Neuron (in vitro differentiated cells): ENCODE measurements around the gene NOP9.
"Not testable (repeated sequence)": the region's sequence is repeated elsewhere in the genome, so short reads cannot be mapped to it uniquely, and the experiment has no call there.

Source experiments
- H2AFZ ChIP-seq: one replicate; pipeline ENCODE4 v1.6.1; 2013; ENCODE audit warnings: low read depth, mild to moderate bottlenecking, inconsistent platforms, low read length, moderate library complexity
- H3K27me3 ChIP-seq: one replicate; pipeline ENCODE4 v1.6.1; 2013; ENCODE audit warnings: low read length; ENCODE audit not compliant: insufficient read depth
- H3K36me3 ChIP-seq: one replicate; pipeline ENCODE4 v1.6.1; 2013; ENCODE audit warnings: low read length; ENCODE audit not compliant: insufficient read depth
- H3K4me1 ChIP-seq: one replicate; pipeline ENCODE4 v1.6.1; 2013; ENCODE audit warnings: low read length; ENCODE audit not compliant: insufficient read depth
- H3K4me3 ChIP-seq: 2 replicates; pipeline ENCODE4 v1.5.1; 2013; ENCODE audit warnings: mild to moderate bottlenecking, low read length, moderate library complexity
- H3K9me3 ChIP-seq: one replicate; pipeline ENCODE4 v1.6.1; 2013; ENCODE audit warnings: low read length

Gene NOP9

GRCh38 chr14:24324024-24324423, 24.4 kb downstream of the NOP9 start:
- H3K9me3 ChIP-seq, result no peaks in the 10 kb centered on the region
- H3K36me3 ChIP-seq, result no peaks in the 10 kb centered on the region
- H3K4me3 ChIP-seq, result no peak overlapping the region
- no peaks in the 10 kb centered on the region for H3K4me1 ChIP-seq
- H3K27me3 ChIP-seq, result peaks cover 13% of the 10 kb centered on the region
- no peak overlapping the region for H2AFZ ChIP-seq

GRCh38 chr14:24325041-24325530, 25.4 kb downstream of the NOP9 start:
- Histone ChIP-seq H3K36me3 (no peaks in the 10 kb centered on the region), H3K4me3 (no peak overlapping the region), H2AFZ (no peak overlapping the region), H3K27me3 (peaks cover 15% of the 10 kb centered on the region), H3K9me3 (no peaks in the 10 kb centered on the region), H3K4me1 (no peaks in the 10 kb centered on the region)

GRCh38 chr14:24325963-24326362, 26.3 kb downstream of the NOP9 start:
- Histone ChIP-seq H3K4me1 (no peaks in the 10 kb centered on the region), H3K4me3 (no peak overlapping the region), H3K27me3 (peaks cover 19% of the 10 kb centered on the region), H2AFZ (no peak overlapping the region), H3K36me3 (no peaks in the 10 kb centered on the region), H3K9me3 (no peaks in the 10 kb centered on the region)

GRCh38 chr14:24327303-24327702, 27.7 kb downstream of the NOP9 start:
- Histone ChIP-seq H3K9me3 (no peaks in the 10 kb centered on the region), H3K4me3 (no peak overlapping the region)

GRCh38 chr14:24327914-24328313, 28.3 kb downstream of the NOP9 start:
- H3K9me3 ChIP-seq, H3K4me3 ChIP-seq, H3K4me1 ChIP-seq, H3K36me3 ChIP-seq, H2AFZ ChIP-seq: not testable (repeated sequence)
- peaks cover 37% of the 10 kb centered on the region for H3K27me3 ChIP-seq

More at GRCh38 chr14:24327303-24327702, 27.7 kb downstream of the NOP9 start:
- H3K4me1 ChIP-seq, result peaks cover under 1% of the 10 kb centered on the region
- H3K27me3 ChIP-seq, result peaks cover 31% of the 10 kb centered on the region
- no peaks in the 10 kb centered on the region for H3K36me3 ChIP-seq
- H2AFZ ChIP-seq, result no peak overlapping the region

GRCh38 chr14:24329073-24329663, 29.5 kb downstream of the NOP9 start:
- peaks cover 46% of the 10 kb centered on the region for H3K27me3 ChIP-seq
- H3K36me3 ChIP-seq, result no peaks in the 10 kb centered on the region
- peaks cover 2% of the 10 kb centered on the region for H3K4me1 ChIP-seq
- H2AFZ ChIP-seq, result no peak overlapping the region
- H3K9me3 ChIP-seq, result no peaks in the 10 kb centered on the region
- no peak overlapping the region for H3K4me3 ChIP-seq

GRCh38 chr14:24329736-24330135, 30.1 kb downstream of the NOP9 start:
- H3K4me1 ChIP-seq, result peaks cover 4% of the 10 kb centered on the region
- no peak overlapping the region for H2AFZ ChIP-seq
- no peaks in the 10 kb centered on the region for H3K36me3 ChIP-seq
- no peaks in the 10 kb centered on the region for H3K9me3 ChIP-seq
- peaks cover 51% of the 10 kb centered on the region for H3K27me3 ChIP-seq
- H3K4me3 ChIP-seq, result no peak overlapping the region

- peaks cover 65% of the 10 kb centered on the region for H3K27me3 ChIP-seq
- H2AFZ ChIP-seq, result no peak overlapping the region
- H3K36me3 ChIP-seq, result no peaks in the 10 kb centered on the region
- no peaks in the 10 kb centered on the region for H3K9me3 ChIP-seq
- no peak overlapping the region for H3K4me3 ChIP-seq
- H3K4me1 ChIP-seq, result peaks cover 6% of the 10 kb centered on the region
These were observed 31.5 kb downstream of the NOP9 start for GRCh38 chr14:24330973-24331674.

GRCh38 chr14:24331731-24332267, 32.1 kb downstream of the NOP9 start:
- no peak overlapping the region for H2AFZ ChIP-seq
- H3K4me3 ChIP-seq, result no peak overlapping the region
- peaks cover 72% of the 10 kb centered on the region for H3K27me3 ChIP-seq
- peaks cover 6% of the 10 kb centered on the region for H3K4me1 ChIP-seq
- no peaks in the 10 kb centered on the region for H3K9me3 ChIP-seq
- H3K36me3 ChIP-seq, result no peaks in the 10 kb centered on the region

- Histone ChIP-seq H3K9me3 (no peaks in the 10 kb centered on the region), H2AFZ (peak overlapping the region; percentile 7), H3K4me1 (peaks cover 6% of the 10 kb centered on the region), H3K4me3 (no peak overlapping the region), H3K36me3 (no peaks in the 10 kb centered on the region), H3K27me3 (peaks cover 78% of the 10 kb centered on the region)
These were observed 32.8 kb downstream of the NOP9 start for GRCh38 chr14:24332268-24332993.

- Histone ChIP-seq H2AFZ (no peak within 1 kb of the TSS), H3K4me3 (no peak within 1 kb of the TSS), H3K9me3 (no peaks in the 10 kb centered on the region), H3K4me1 (peaks cover 10% of the 10 kb centered on the region), H3K27me3 (peaks cover 93% of the 10 kb centered on the region), H3K36me3 (no peaks in the 10 kb centered on the region)
These were observed 35.0 kb downstream of the NOP9 start, which contains the start of gene ADCY4 for GRCh38 chr14:24334431-24335291. Gene ADCY4 (minus strand): TSS chr14:24335071. CDS start chr14:24334652, 419 bp downstream.

GRCh38 chr14:24335461-24336171, 36.0 kb downstream of the NOP9 start:
- H3K27me3 ChIP-seq, result peaks cover 98% of the 10 kb centered on the region
- no peak overlapping the region for H2AFZ ChIP-seq
- no peaks in the 10 kb centered on the region for H3K36me3 ChIP-seq
- H3K9me3 ChIP-seq, result peaks cover 2% of the 10 kb centered on the region
- H3K4me1 ChIP-seq, result peaks cover 10% of the 10 kb centered on the region
- no peak overlapping the region for H3K4me3 ChIP-seq
